OCI-LY7 (cell line): ENCODE data around the gene TJP3.

Source experiments
- CTCF ChIP-seq: fragments of 200-600 bp; sonication (generic); conservative IDR thresholded peaks from 2 replicates; pipeline ENCODE4 v1.5.1; 2014; ENCODE audit warnings: mild to moderate bottlenecking, antibody characterized with exemption, low read length, moderate library complexity, mixed read lengths
- EZH2phosphoT487 ChIP-seq: fragments of 200-600 bp; sonication (generic); IDR thresholded peaks from 2 replicates; pipeline ENCODE4 v1.6.1; 2018; ENCODE audit warnings: low read depth, borderline replicate concordance, mild to moderate bottlenecking, mixed run types, antibody characterized with exemption, low read length, moderate library complexity, mixed read lengths

GRCh38 chr19:3753631-3754410, 45.6 kb downstream of the TJP3 start:
- TF ChIP-seq CTCF (no peak), EZH2phosphoT487 (no peak)
